HG03442 (cell line): ENCODE data around the gene EDRF1.
"Not testable (repeated sequence)": the region's sequence is repeated elsewhere in the genome, so short reads cannot be mapped to it uniquely, and the experiment has no call there.

ENCODE experiments used
- ATAC-seq: cut with Tn5 transposase; IDR thresholded peaks from one replicate; pipeline ENCODE4 v1.9.1; 2021; ENCODE audit warnings: mild to moderate bottlenecking, moderate library complexity; ENCODE audit not compliant: unreplicated experiment

EDRF1 gene

GRCh38 chr10:125719173-125720001 lies at the start of gene EDRF1:
EDRF1 (plus strand) TSS chr10:125719709; CDS start chr10:125719808, 99 bp downstream.
- peak; percentile 90 for ATAC-seq

GRCh38 chr10:125672884-125673283 lies 46.6 kb upstream of the EDRF1 start:
- no peak for ATAC-seq

GRCh38 chr10:125679436-125679835 lies 40.1 kb upstream of the EDRF1 start:
- no peak for ATAC-seq

GRCh38 chr10:125683063-125683462 lies 36.4 kb upstream of the EDRF1 start, which contains the start of gene TEX36:
TEX36 (minus strand) TSS chr10:125683163; CDS start chr10:125682989, 174 bp downstream.
- ATAC-seq = no peak

GRCh38 chr10:125683821-125684220 lies 35.7 kb upstream of the EDRF1 start:
- ATAC-seq = no peak

- ATAC-seq = no peak
Measured at GRCh38 chr10:125684581-125684980, 34.9 kb upstream of the EDRF1 start.

- no peak for ATAC-seq
Measured at GRCh38 chr10:125687507-125688185, 31.9 kb upstream of the EDRF1 start.

- ATAC-seq = no peak
Measured at GRCh38 chr10:125689955-125690569, 29.4 kb upstream of the EDRF1 start.

- ATAC-seq = no peak
Measured at GRCh38 chr10:125691160-125691981, 28.1 kb upstream of the EDRF1 start.

- ATAC-seq = no peak
Measured at GRCh38 chr10:125692196-125692595, 27.3 kb upstream of the EDRF1 start.

- no peak for ATAC-seq
Measured at GRCh38 chr10:125692601-125693523, 26.6 kb upstream of the EDRF1 start.

- no peak for ATAC-seq
Measured at GRCh38 chr10:125693524-125693847, 26.0 kb upstream of the EDRF1 start.

GRCh38 chr10:125694883-125695282 lies 24.6 kb upstream of the EDRF1 start:
- ATAC-seq = no peak

GRCh38 chr10:125696884-125697283 lies 22.6 kb upstream of the EDRF1 start:
- ATAC-seq = not testable (repeated sequence)

- no peak for ATAC-seq
Measured at GRCh38 chr10:125698481-125698998, 21.0 kb upstream of the EDRF1 start.

GRCh38 chr10:125699562-125700143 lies 19.9 kb upstream of the EDRF1 start:
- no peak for ATAC-seq

GRCh38 chr10:125700355-125700911 lies 19.1 kb upstream of the EDRF1 start:
- ATAC-seq = no peak

GRCh38 chr10:125707541-125708468 lies 11.7 kb upstream of the EDRF1 start:
- no peak for ATAC-seq
